Thymus (tissue), 11 donors: ENCODE measurements around the gene UQCC2. TPM values are rescaled to one million over a fixed set of nuclear protein-coding genes. Genes with fewer than 3 reads are reported as not detected.

Experiments used
- DNase-seq, 9 donors: peaks; one replicate each; pipeline ENCODE4 v3.0.0-alpha.2; 2013; ENCODE audit warnings: low spot score in 9 of 9, low read depth in 6 of 9, missing footprints in 1 of 9
- H3K27ac ChIP-seq, 2 donors: one replicate each; pipeline ENCODE4 v1.5.1; 2013; ENCODE audit warnings: control low read depth in 1 of 2, low read depth in 1 of 2, low read length in 1 of 2, mild to moderate bottlenecking in 1 of 2, moderate library complexity in 1 of 2
- H3K27me3 ChIP-seq, 2 donors: one replicate each; pipeline ENCODE4 v1.5.1; 2013; ENCODE audit warnings: low read length in 1 of 2; ENCODE audit not compliant: control insufficient read depth in 2 of 2, insufficient read depth in 1 of 2
- H3K36me3 ChIP-seq, 2 donors: one replicate each; pipeline ENCODE4 v1.5.1; 2013; ENCODE audit warnings: low read length in 1 of 2, mild to moderate bottlenecking in 1 of 2, moderate library complexity in 1 of 2; ENCODE audit not compliant: control insufficient read depth in 2 of 2, insufficient read depth in 2 of 2
- H3K4me1 ChIP-seq, 2 donors: one replicate each; pipeline ENCODE4 v1.5.1; 2013; ENCODE audit warnings: low read length in 2 of 2; ENCODE audit not compliant: control insufficient read depth in 2 of 2, insufficient read depth in 2 of 2
- H3K4me3 ChIP-seq, 2 donors: one replicate each; pipeline ENCODE4 v1.5.1; 2013; ENCODE audit warnings: low read length in 2 of 2, control low read depth in 1 of 2, mild to moderate bottlenecking in 1 of 2
- H3K9me3 ChIP-seq, 2 donors: one replicate each; pipeline ENCODE4 v1.5.1; 2013; ENCODE audit warnings: low read length in 1 of 2, mild to moderate bottlenecking in 1 of 2; ENCODE audit not compliant: control insufficient read depth in 2 of 2, insufficient read depth in 1 of 2
- WGBS: extraction: QIAGEN DNeasy Blood & Tissue Kit; methylation state at CpG from one replicate; pipeline ENCODE4 v1.1.7; 2013; 5-methylcytosine and 5-hydroxymethylcytosine counted together
- polyA plus RNA-seq: library from polyadenylated mRNA; stranded (reverse); fragments of 200-250 nt; gene quantifications from one replicate; pipeline ENCODE4 v1.2.3, GENCODE V29; 2013
- total RNA-seq: library from RNA; stranded (reverse); fragments of 120-200 nt; gene quantifications from one replicate; pipeline ENCODE4 v1.2.4, GENCODE V29; 2013
- donor health status: healthy.

The UQCC2 gene
- total and polyA plus RNA-seq, 2 donors, result 67.3 to 88.4 TPM

GRCh38 chr6:33663727-33664449 lies 47.6 kb downstream of the UQCC2 start:
- no peaks in the 10 kb centered on the region for H3K27me3 ChIP-seq
- H3K36me3 ChIP-seq, result peaks cover 48 to 74% of the 10 kb centered on the region in 2 donors
- no peaks in the 10 kb centered on the region for H3K9me3 ChIP-seq
- H3K4me3 ChIP-seq, result no peak overlapping the region
- 96% methylated on average over 16 of the region's 16 CpGs for WGBS
- no peak for DNase-seq
- peaks cover 0 to 2% of the 10 kb centered on the region in 2 donors for H3K4me1 ChIP-seq
- H3K27ac ChIP-seq, result no peak overlapping the region

DNA sequence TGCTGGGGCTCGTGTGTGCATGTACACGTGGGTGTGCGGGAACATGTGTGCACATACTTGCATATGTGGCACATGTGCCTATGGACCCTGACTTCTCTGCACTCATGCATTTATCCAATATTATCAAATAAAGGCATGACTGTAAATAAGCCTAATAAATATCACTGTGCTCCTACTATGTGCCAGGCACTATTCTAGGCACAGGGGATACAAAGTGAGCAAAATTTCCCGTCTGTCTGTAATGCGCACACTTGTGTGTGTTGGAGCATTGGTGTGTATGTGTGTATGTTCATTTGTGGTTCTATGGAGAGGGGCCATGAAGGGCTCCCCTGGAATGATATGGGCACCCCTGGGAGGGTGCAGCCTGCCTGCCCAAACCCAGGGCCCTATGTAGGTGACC lies 48.5 kb downstream of the UQCC2 start:
- H3K4me3 ChIP-seq, result no peak overlapping the region
- no peak for DNase-seq
- no peaks in the 10 kb centered on the region for H3K27me3 ChIP-seq
- H3K4me1 ChIP-seq, result no peaks in the 10 kb centered on the region
- no peaks in the 10 kb centered on the region for H3K9me3 ChIP-seq
- H3K27ac ChIP-seq, result no peak overlapping the region
- peaks cover 47 to 74% of the 10 kb centered on the region in 2 donors for H3K36me3 ChIP-seq
- WGBS, result 80% methylated on average over 5 of the region's 5 CpGs

DNA sequence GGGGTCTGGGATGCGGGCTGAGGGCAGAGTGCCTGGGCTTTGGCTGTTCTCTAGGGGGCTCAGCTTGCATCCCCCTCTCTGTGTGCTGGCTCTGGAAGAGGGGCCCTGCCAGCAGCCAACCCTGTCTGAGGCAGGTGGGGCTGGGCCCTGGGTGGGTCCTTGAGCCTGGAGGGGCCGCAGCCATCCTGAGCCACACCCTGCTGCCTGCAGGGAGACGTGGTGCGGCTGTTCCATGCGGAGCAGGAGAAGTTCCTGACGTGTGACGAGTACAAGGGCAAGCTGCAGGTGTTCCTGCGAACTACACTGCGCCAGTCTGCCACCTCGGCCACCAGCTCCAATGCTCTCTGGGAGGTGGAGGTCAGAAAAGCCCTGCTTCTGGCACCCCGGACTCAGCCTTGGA lies 49.2 kb downstream of the UQCC2 start:
- no peaks in the 10 kb centered on the region for H3K27me3 ChIP-seq
- no peak overlapping the region for H3K4me3 ChIP-seq
- H3K9me3 ChIP-seq, result no peaks in the 10 kb centered on the region
- H3K4me1 ChIP-seq, result no peaks in the 10 kb centered on the region
- peaks cover 40 to 74% of the 10 kb centered on the region in 2 donors for H3K36me3 ChIP-seq
- 96% methylated on average over 11 of the region's 11 CpGs for WGBS
- no peak for DNase-seq
- H3K27ac ChIP-seq, result no peak overlapping the region

DNA sequence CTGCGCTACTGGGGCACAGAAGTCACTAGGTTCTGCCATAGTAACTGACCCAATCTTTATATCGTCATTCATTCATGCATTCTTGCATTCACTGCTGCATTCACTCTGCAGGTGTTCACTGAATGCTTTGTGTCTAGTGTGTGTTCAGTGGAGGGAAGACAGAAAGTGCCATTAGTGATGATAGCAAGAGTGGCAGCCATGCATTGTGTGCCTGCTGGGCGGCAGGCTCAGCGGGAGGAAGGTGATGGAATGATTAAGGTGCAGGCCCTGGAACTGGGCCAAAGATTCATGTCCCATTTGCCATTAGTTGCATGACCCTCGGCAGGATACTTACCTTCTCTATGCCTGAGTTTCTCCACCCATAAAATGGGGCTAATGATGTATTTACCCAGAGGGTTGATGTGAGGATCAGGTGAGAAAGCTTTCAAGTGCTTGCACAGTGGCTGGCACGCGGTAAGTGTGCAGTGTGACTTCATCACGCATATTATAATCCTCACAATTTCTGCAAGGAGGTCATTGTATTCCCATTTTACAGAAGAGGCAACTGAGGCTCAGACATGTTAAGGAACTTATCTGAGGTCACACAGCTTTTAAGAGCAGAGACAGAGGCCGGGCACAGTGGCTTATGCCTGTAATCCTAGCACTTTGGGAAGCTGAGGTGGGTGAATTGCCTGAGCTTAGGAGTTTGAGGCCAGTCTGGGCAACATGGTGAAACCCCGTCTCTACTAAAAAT lies 50.2 kb downstream of the UQCC2 start:
- no peak overlapping the region for H3K27ac ChIP-seq
- no peak overlapping the region for H3K4me3 ChIP-seq
- DNase-seq, result no peak
- 97% methylated on average over 10 of the region's 10 CpGs for WGBS
- H3K4me1 ChIP-seq, result no peaks in the 10 kb centered on the region
- peaks cover 35 to 72% of the 10 kb centered on the region in 2 donors for H3K36me3 ChIP-seq
- no peaks in the 10 kb centered on the region for H3K9me3 ChIP-seq
- H3K27me3 ChIP-seq, result no peaks in the 10 kb centered on the region

DNA sequence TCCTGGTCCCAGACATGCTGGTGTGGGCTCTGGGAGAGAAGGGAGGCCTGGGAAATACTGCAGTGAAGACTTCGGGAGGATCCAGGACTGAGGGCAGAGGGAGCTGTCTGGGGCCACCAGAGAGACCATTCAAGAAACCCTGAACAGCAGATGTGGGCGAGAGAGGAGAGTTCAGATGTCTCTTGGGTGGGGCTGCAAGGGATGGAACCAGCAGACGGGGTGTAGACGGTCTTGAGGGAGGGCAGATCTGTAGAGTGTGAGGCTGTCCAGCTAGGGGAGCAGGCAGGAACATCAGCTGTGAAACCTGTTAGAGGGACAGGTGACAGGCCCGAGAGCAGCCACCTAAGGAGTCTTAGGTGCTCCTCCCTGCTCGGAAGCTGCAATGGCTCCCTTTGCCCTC lies 51.5 kb downstream of the UQCC2 start:
- no peaks in the 10 kb centered on the region for H3K9me3 ChIP-seq
- no peaks in the 10 kb centered on the region for H3K27me3 ChIP-seq
- no peak overlapping the region for H3K27ac ChIP-seq
- WGBS, result 97% methylated on average over 6 of the region's 6 CpGs
- no peak for DNase-seq
- no peak overlapping the region for H3K4me3 ChIP-seq
- H3K36me3 ChIP-seq, result peaks cover 34 to 67% of the 10 kb centered on the region in 2 donors
- H3K4me1 ChIP-seq, result no peaks in the 10 kb centered on the region

DNA sequence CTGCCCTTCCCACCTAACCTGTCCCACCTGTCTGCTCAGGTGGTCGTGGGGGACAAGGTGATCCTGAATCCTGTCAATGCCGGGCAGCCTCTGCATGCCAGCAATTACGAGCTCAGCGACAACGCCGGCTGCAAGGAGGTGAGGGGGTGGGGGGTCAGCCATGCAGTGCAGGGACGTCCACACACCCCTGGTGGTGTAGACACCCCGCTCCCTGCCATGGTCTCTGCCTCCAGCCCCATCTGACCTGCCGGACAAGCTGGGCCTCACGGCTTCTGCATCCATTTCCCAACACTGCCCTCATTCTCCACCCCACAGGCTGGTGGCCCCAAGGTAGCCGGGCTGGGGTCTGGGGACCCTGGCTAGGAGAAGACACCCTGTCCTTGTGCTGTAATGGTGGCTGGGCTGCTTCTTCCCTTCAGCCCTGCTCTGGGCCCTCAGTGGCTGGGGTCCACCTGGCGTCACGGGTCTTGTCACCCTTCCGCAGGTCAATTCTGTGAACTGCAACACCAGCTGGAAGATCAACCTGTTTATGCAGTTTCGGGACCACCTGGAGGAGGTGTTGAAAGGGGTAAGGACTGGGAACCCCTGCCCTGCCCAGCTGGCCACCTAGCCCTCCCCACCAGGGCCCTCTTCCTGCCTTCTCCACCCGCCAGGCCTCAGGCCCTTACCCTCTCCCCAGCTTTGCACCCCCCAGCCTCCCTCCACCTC lies 52.4 kb downstream of the UQCC2 start:
- Histone ChIP-seq H3K4me1 (no peaks in the 10 kb centered on the region), H3K36me3 (peaks cover 32 to 68% of the 10 kb centered on the region in 2 donors), H3K4me3 (no peak overlapping the region), H3K27ac (no peak overlapping the region), H3K27me3 (no peaks in the 10 kb centered on the region), H3K9me3 (no peaks in the 10 kb centered on the region)
- no peak for DNase-seq
- WGBS, result 97% methylated on average over 16 of the region's 16 CpGs

GRCh38 chr6:33656844-33657243 lies 54.7 kb downstream of the UQCC2 start:
- H3K4me1 ChIP-seq, result no peaks in the 10 kb centered on the region
- WGBS, result 94% methylated on average over 5 of the region's 5 CpGs
- H3K9me3 ChIP-seq, result no peaks in the 10 kb centered on the region
- no peak for DNase-seq
- H3K27me3 ChIP-seq, result no peaks in the 10 kb centered on the region
- H3K36me3 ChIP-seq, result peaks cover 34 to 47% of the 10 kb centered on the region in 2 donors
- H3K27ac ChIP-seq, result no peak overlapping the region
- H3K4me3 ChIP-seq, result no peak overlapping the region

DNA sequence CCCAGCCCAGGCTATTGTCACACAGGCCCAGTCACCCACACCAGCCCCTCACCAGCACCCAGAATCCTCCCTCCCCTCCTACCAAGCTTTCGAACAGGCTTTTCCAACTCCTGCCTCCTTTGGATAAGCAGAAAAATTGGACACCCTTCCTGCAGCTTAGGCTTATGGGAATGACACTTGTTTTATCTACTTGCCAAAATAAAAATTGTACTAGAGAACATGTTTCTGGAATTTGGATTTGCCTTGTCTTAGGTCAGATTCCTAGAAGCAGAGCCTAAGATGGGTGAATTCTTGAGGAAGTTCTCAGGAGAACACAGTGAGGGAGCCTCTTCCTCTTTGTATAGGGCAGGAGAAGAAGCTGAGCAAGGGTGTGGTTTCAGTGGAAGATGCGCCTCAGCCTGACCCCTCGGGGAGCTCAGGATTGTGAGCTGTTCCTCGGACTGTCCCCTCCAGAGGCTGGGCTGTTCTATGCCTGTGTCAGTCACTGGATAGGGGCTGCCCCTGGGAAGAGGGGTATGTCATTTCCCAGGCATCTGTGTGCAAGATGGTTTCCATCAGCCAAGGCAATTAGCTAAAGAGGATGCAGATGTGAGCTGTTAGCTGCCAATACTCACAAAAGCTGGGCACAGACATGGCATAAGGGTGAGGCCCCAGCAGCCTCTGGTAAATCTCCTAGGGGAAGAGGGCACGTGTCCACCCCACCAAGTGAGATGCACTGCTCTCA lies 56.5 kb downstream of the UQCC2 start:
- Histone ChIP-seq H3K27ac (no peak overlapping the region), H3K4me3 (no peak overlapping the region), H3K36me3 (peaks cover 29 to 48% of the 10 kb centered on the region in 2 donors), H3K9me3 (no peaks in the 10 kb centered on the region), H3K4me1 (no peaks in the 10 kb centered on the region), H3K27me3 (no peaks in the 10 kb centered on the region)
- no peak for DNase-seq
- 77% methylated on average over 5 of the region's 5 CpGs for WGBS
